Measurements from ENCODE around the gene CDH18.

CDH18 gene

GRCh38 chr5:19555876-19556275, 432.1 kb downstream of the CDH18 start:
- no peak for DNase-seq

DNA sequence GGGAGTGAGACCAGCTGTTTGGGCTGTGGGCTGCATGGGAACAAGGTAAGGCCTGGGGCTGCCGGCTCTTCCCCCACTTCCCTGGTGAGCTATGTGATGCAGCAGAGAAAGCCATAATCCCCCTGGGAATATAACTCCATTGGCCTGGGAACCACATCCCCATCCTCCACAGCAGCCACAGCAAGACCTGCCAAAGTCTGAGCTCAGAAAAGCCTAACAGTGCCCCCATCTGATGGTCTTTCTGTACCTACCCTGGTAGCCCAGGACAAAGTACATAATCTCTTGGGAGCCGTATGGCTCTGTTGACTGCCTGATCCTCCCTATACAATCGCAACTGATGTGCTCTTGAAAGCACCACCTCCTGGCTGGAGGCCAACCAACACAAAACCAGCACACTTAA, 432.6 kb downstream of the CDH18 start:
- DNase-seq: no peak

DNA sequence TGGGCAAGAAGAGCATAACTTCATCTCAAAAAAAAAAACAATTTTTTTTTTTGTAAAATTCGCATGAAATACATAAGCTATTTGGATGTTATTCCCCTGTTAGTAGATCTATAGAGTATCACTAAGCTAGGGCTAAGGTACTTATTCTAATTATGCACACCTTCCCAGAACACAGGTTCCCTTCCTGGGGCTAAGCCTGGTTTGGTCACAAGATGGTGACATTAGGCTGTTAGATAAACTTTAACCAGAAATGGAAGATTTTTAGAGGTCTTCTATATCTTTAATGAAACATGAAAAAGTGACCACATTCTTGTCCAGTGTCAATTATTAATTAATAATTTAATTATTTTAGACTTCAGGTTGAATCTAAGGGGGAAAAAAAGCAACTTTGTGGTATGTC, 433.5 kb downstream of the CDH18 start:
- DNase-seq: no peak

DNA sequence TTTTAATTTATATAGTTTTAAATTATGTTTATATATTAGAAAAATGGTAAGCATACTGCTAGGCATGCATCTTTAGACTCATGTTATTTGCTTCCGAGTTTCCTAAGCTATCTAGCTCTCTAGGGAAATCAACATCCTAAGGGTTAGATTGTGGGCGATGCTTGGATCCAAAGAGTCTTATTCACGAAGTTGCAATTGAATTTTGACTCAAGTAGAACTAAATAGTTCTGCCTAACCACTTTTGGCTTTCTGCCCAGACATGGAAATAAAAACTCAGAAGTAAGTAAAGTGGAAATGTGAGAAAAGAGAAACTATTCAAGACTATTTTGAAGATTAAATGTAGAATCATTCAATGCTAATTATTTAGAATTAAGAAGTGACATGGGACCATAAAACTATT, 440.4 kb downstream of the CDH18 start:
- DNase-seq: no peak

DNA sequence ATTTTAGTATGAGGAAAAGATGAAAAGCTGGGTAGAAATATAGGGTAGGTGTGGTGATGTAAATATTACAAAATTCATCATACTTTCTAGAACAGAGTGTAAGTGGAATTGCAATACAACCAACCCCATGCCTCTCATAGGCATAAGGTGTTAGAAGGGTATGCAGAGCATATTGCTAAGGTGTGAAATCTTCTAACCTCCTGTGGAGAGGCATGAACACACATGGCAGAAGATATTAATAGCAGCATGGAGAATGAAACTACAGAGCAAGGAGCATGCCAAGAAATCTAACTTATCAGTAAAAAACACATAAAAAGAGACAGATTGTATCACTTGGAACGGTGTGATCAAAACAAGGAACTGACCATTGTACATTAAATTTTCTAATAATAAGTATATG, 441.5 kb downstream of the CDH18 start:
- no peak for DNase-seq

- DNase-seq: no peak
Measured at GRCh38 chr5:19538607-19539006, 449.4 kb downstream of the CDH18 start.

DNA sequence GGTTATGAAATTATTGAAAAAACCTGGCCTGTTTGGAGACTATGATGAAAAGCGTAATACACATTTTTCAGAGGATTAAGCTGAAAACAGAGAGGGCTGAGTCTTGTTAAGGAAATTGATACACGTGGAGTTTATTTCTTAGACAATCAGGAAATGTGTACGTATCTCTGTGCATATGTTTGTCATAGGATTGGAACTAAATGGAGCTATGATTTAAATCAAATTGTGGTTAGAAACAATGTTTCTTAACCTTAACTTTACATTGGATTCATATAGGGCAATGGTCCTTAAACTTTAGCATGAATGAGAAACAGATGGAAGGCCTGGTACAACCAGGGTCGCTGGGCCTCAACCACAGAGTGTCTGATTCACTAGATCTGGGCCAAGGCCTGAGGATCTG, 451.6 kb downstream of the CDH18 start:
- DNase-seq: no peak

DNA sequence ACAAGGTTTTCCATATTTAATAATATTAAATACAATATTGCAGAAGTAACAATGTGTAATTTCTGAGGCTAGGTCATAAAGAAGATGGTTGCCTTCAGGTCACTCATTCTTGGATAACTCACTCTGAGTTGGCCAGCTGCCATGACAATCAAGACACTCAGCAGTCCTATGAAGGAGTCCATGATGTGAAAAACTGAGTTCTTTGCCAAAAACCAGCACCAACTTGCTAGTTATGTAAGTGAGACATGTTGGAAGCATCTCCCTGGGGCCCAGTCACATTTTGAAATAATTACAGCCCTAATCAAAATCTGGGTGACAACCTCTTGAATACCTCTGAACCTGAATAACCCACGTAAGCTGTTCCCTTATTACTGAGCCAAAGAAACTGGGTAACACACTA, 453.2 kb downstream of the CDH18 start:
- DNase-seq: no peak

- DNase-seq: no peak
Measured at GRCh38 chr5:19532936-19533335, 455.1 kb downstream of the CDH18 start.

GRCh38 chr5:19531374-19531952, 456.5 kb downstream of the CDH18 start:
- no peak for DNase-seq

- DNase-seq: no peak
Measured at GRCh38 chr5:19519448-19519847, 468.6 kb downstream of the CDH18 start.

GRCh38 chr5:19498852-19499251, 489.1 kb downstream of the CDH18 start:
- no peak for DNase-seq

GRCh38 chr5:19497229-19497815, 490.7 kb downstream of the CDH18 start:
- no peak for DNase-seq

- no peak for DNase-seq
Measured at GRCh38 chr5:19496056-19496455, 491.9 kb downstream of the CDH18 start.

- DNase-seq: no peak
Measured at GRCh38 chr5:19492861-19493260, 495.1 kb downstream of the CDH18 start.

DNA sequence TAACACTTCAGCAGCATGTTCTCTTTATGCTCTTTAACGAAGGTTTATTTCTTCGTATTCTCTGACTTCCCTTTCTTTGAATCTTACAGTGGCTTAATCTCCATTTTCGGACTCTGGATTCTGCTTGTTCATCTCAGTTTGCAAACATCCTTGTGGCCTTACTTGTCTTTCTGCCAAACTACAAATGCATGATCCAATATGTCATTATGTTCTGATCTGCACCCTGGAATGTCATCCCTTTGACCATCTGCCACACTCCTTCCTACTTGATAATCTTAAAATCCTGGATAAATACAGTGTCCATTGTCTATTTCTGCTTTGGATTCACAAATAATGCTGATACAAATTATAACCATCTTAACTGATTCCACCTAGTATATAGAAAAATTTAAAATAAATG, 499.2 kb downstream of the CDH18 start:
- DNase-seq: no peak

DNA sequence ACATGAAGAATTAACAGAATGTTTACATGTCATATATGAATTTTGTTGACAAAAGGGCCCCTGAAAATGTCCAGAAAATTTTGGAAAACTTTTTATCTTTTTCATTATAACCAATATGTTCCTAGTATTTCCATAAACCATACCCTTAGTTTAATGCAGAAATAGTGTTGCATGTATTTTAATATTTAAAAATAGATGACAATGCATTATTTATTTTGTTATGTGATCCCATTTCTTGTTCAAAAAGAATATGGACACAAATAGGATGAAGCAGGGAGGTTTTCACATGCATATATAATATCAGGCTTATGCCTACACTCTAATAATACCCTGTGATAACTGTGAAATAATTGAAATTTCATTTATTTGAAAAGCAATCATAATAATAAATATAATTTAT, 500.5 kb downstream of the CDH18 start:
- no peak for DNase-seq

GRCh38 chr5:19479562-19479961, 508.4 kb downstream of the CDH18 start:
- DNase-seq: no peak

GRCh38 chr5:19462019-19462418, 526.0 kb downstream of the CDH18 start:
- DNase-seq: no peak

DNA sequence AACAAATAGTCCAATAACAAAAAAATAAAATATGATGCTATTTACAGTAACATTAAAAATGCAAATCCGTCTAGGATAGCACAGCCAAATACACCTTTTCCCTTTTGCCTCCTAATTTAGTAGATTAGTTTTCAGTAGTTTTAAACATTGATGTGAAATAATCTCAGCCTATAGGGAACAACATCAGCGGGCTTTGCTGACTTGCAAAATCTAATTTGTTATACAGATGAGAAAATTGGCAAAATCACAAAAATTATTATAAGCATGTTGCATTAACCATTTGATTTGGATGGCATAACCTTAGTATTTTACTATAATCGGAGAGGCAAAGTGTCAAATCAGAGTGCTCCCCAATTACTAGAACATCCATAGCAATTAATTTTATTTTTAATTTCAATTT, 563.5 kb downstream of the CDH18 start:
- DNase-seq: no peak
